ENCODE measurements around the gene ITGAE.
"Not testable (repeated sequence)": the region's sequence is repeated elsewhere in the genome, so short reads cannot be mapped to it uniquely, and the experiment has no call there.

ITGAE gene

DNA sequence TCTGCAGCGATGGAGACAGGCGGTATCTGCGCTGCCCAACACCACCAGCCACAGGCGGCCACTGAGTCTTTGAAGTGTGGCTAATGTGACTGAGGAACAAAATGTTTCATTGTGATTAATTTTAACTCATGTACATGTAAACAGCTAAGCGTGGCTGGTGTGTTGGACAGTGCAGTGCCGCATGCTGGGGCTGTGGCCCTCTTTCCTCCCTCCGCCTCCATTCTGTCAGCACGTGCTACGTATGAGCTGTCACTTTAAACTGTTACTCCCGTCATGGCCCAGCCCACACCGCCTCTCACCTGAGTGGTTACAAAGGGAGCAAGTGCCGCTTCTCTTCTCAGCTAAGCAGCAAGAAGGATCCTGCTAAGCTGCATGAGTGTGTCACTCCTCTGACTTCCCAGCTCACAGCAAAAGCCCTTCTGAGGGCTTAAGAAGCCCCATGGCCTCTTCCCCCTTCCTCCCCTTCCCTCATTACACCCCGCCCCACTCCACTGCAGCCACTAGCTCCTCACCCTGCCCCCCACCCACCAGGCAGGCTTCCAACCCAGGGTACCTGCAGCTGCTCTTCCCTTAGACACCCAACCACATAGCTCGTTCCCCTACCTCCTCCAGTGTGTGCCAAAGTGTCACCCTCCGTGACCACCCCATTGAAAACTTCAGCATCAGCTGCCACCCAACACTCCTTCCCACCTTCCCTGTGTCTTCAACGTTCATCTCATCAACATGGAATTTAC lies 62.3 kb downstream of the ITGAE start:
- H3K4me3 ChIP-seq (ENCODE audit: low read depth, low read length), result peak overlapping the region; percentile 43; the same call in 1 of the 2 replicates
- TF ChIP-seq, protein P1, sequence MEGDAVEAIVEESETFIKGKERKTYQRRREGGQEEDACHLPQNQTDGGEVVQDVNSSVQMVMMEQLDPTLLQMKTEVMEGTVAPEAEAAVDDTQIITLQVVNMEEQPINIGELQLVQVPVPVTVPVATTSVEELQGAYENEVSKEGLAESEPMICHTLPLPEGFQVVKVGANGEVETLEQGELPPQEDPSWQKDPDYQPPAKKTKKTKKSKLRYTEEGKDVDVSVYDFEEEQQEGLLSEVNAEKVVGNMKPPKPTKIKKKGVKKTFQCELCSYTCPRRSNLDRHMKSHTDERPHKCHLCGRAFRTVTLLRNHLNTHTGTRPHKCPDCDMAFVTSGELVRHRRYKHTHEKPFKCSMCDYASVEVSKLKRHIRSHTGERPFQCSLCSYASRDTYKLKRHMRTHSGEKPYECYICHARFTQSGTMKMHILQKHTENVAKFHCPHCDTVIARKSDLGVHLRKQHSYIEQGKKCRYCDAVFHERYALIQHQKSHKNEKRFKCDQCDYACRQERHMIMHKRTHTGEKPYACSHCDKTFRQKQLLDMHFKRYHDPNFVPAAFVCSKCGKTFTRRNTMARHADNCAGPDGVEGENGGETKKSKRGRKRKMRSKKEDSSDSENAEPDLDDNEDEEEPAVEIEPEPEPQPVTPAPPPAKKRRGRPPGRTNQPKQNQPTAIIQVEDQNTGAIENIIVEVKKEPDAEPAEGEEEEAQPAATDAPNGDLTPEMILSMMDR (IDR thresholded peaks at IDR 0.05; ENCODE audit: low read depth, low read length), result no peak

DNA sequence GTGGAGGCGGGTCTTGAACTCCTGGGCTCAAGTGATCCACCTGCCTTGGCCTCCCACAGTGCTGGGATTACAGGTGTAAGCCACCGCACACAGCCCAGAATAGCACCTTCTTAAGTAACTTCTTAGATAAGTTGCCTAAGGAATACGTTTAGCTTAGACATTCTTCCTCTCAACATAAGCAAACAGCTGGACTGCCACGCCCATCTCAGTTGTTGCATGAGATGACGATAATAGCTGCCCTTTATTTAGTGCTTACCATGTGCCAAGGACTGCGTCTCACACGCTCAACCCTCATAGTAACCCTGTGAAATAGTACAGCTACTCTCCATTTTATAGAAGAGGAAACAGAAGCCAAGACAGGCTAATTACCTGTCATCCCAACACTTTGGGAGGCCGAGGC lies 65.5 kb downstream of the ITGAE start:
- no peak overlapping the region for H3K4me3 ChIP-seq (ENCODE audit: low read depth, low read length)

DNA sequence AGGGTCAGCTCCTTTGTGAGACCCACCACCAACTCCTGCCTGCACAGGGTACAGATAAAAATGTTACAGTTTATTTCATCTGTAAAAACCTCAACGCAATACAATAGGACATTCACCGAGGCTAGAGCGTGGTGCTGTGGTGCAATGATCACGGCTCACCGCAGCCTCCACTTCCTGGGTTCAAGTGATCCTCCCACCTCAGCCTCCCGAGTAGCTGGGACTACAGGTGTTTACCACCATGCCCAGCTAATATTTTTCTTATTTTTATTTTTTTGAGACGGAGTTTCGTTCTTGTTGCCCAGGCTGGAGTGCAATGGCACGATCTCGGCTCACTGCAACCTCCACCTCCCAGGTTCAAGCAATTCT lies 66.1 kb downstream of the ITGAE start:
- H3K4me3 ChIP-seq (ENCODE audit: low read depth, low read length), result not testable (repeated sequence)

More for the DNA sequence above, 65.5 kb downstream of the ITGAE start:
- TF ChIP-seq, protein P1 (IDR thresholded peaks at IDR 0.05; ENCODE audit: low read depth, low read length), result no peak

DNA sequence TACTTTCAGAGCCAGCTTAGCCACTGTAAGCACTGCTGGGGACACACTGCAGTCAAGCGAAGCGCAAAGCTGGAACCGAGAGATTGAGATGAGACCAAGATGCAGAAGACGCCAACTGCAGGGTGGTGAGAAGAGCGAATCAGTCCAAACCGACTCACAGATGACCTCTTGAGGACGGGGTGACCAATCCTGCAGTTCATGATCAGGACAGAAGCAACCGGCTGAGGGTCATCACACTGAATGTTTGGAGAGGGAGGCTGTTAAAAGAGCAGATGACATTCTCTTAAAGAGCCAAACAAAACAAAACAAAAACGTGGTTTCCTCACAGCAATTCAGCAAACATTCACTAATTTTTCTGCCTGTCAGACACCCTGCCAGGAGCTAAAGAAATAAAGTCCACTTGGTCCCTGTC lies 68.8 kb downstream of the ITGAE start:
- TF ChIP-seq, protein P1 (IDR thresholded peaks at IDR 0.05; ENCODE audit: low read depth, low read length), result no peak
- H3K4me3 ChIP-seq (ENCODE audit: low read depth, low read length), result no peak overlapping the region

DNA sequence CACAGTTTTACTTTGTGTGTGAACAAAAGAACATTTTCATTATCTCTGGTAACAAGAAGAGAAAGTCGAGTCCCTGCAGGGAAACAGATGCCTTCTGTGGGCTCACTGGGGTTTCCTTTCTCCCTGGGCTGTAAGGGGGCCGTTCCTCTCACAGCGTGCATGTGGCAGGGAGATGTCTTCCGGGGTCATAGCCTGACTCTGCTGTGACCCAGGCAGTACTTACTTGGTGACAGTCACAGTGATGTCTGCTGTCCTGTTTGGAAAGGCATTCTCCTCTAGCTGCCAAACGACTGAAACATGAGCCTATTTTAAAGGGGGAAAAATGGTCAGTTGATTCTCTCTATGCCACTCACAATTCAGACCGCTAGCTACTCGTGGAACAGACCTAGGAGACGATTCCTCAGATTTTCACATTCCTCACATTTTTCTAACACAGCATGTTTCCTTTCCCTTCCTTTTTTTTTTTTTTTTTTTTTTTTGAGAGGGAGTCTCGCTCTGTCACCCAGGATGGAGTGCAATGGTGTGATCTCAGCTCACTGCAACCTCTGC lies 70.0 kb downstream of the ITGAE start:
- TF ChIP-seq, protein P1 (IDR thresholded peaks at IDR 0.05; ENCODE audit: low read depth, low read length), result no peak
- H3K4me3 ChIP-seq (ENCODE audit: low read depth, low read length), result 0 out of 2 replicates have a peak overlapping the region, but pooled peaks have one; percentile 6

DNA sequence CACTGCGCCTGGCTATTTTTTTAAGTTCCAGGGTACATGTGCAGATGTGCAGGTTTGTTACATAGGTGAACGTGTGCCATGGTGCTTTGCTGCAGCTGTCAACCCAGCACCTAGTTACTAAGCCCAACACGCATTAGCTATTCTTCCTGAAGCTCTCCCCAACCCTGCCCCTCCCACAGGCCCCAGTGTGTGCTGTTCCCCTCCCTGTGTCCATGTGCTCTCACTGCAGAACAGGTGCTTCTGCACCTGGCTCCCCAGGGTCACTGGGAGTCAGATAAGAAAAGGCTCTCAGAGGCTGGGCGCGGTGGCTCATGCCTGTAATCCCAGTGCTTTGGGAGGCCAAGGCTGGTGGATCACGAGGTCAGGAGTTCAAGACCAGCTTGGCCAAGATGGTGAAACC lies 71.1 kb downstream of the ITGAE start:
- TF ChIP-seq, protein P1 (IDR thresholded peaks at IDR 0.05; ENCODE audit: low read depth, low read length), result no peak
- H3K4me3 ChIP-seq (ENCODE audit: low read depth, low read length), result no peak overlapping the region

DNA sequence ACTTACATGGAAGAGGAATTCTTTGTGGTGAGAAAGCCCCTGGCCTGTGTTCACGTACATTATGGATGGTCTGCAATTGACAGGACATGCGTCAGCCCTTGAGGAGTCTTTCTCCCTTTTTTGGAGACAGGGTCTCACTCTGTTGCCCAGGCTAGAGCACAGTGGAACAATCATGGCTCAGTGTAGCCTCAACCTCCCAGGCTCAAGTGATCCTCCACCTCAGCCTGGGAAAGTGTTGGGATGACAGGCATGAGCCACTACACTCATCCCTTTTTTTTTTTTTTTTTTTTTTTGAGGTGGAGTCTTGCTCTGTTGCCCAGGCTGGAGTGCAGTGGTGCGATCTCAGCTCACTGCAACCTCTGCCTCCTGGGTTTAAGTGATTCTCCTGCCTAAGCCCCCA lies 72.9 kb downstream of the ITGAE start:
- not testable (repeated sequence) for H3K4me3 ChIP-seq (ENCODE audit: low read depth, low read length)

DNA sequence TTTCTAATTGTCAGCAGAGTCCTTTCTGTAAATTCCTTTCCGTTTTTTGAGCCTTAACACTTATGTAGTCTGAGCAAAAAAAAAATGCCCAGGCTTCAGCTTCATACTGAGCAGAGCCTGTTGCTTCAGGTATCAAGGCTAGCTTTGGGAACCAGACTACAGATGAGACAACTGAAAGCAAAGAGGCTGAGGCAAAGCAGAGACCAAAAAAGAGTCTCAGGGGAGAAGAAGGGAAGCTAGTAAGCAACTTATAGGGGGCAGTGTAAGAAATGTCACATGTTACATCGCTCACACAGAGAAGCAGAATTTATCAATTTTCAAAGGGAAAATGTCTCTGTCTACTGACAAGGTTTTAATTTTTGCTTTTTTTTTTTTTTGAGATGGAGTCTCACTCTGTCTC lies 73.9 kb downstream of the ITGAE start:
- TF ChIP-seq, protein P1 (IDR thresholded peaks at IDR 0.05; ENCODE audit: low read depth, low read length), result no peak
- H3K4me3 ChIP-seq (ENCODE audit: low read depth, low read length), result no peak overlapping the region

All from WI38 (cell line).